IMR-90 (cell line): ENCODE measurements around the gene STRIP1. TPM values are rescaled to one million over a fixed set of nuclear protein-coding genes. Genes with fewer than 3 reads are reported as not detected.

ENCODE experiments used
- ATAC-seq: fragments of 200-7000 bp; cut with Tn5 transposase; 2 replicates; pipeline ENCODE4 v1.9.1; 2020; ENCODE audit warnings: low read depth, mild to moderate bottlenecking, moderate library complexity
- BruUV-seq: library from RNA; stranded (reverse); fragments of 400-500 nt; replicated peaks from 2 replicates; lab custom pipeline; 2021; lab: Mats Ljungman, UMichigan
- CTCF ChIA-PET: fragments of 300-600 bp; formaldehyde crosslinking; extraction: SDS; loops from one replicate; lab custom pipeline; 2021; ENCODE audit warnings: antibody characterized with exemption; lab: Yijun Ruan, JAX
- POLR2A ChIA-PET: fragments of 300-600 bp; sonication (Branson Sonifier 250); formaldehyde crosslinking; loops from one replicate; lab custom pipeline; 2022; ENCODE audit warnings: antibody characterized with exemption; ENCODE audit not compliant: unreplicated experiment; lab: Charles Lee
- DNase-seq: peaks from one replicate; pipeline ENCODE4 v3.0.0; 2013
- H2AFZ ChIP-seq: replicated peaks from 2 replicates; pipeline ENCODE3; 2013; ENCODE audit warnings: low read length, mild to moderate bottlenecking; ENCODE audit not compliant: poor library complexity
- H2AK5ac ChIP-seq: 2 replicates; pipeline ENCODE4 v1.6.1; 2013; ENCODE audit warnings: low read depth, low read length, inconsistent platforms
- H2AK9ac ChIP-seq: replicated peaks from 2 replicates; pipeline ENCODE3; 2013; ENCODE audit warnings: mild to moderate bottlenecking, low read depth, low read length, moderate library complexity; ENCODE audit not compliant: poor library complexity
- H2BK120ac ChIP-seq: 2 replicates; pipeline ENCODE4 v1.6.1; 2013; ENCODE audit warnings: low read depth, low read length, inconsistent platforms
- H2BK15ac ChIP-seq: 3 replicates; pipeline ENCODE4 v1.6.1; 2013; ENCODE audit warnings: low read depth, low read length, inconsistent platforms
- H2BK20ac ChIP-seq: 2 replicates; pipeline ENCODE4 v1.6.1; 2013; ENCODE audit warnings: low read depth, mild to moderate bottlenecking, inconsistent platforms, low read length, moderate library complexity
- H2BK5ac ChIP-seq: 2 replicates; pipeline ENCODE4 v1.6.1; 2013; ENCODE audit warnings: mild to moderate bottlenecking, low read depth, low read length, inconsistent platforms; ENCODE audit not compliant: poor library complexity, severe bottlenecking
- H3K14ac ChIP-seq: replicated peaks from 2 replicates; pipeline ENCODE4 v1.6.1; 2013; ENCODE audit warnings: low read depth, low read length, inconsistent platforms
- H3K18ac ChIP-seq: 2 replicates; pipeline ENCODE4 v1.6.1; 2013; ENCODE audit warnings: low read depth, low read length, control low read depth
- H3K23ac ChIP-seq: 2 replicates; pipeline ENCODE4 v1.6.1; 2013; ENCODE audit warnings: low read depth, low read length, inconsistent platforms
- H3K27ac ChIP-seq: 2 replicates; pipeline ENCODE4 v1.5.1; 2013; ENCODE audit warnings: mild to moderate bottlenecking, control low read depth, low read length; ENCODE audit not compliant: insufficient read depth
- H3K27me3 ChIP-seq: 2 replicates; pipeline ENCODE4 v1.6.1; 2013; ENCODE audit warnings: low read length; ENCODE audit not compliant: control insufficient read depth, insufficient read depth
- H3K36me3 ChIP-seq: 2 replicates; pipeline ENCODE4 v1.6.1; 2013; ENCODE audit warnings: low read length, mixed read lengths; ENCODE audit not compliant: control insufficient read depth, insufficient read depth
- H3K4ac ChIP-seq: 2 replicates; pipeline ENCODE4 v1.6.1; 2013; ENCODE audit warnings: low read depth, low read length, inconsistent platforms
- H3K4me1 ChIP-seq: 2 replicates; pipeline ENCODE4 v1.6.1; 2013; ENCODE audit warnings: low read length, mixed read lengths; ENCODE audit not compliant: control insufficient read depth, insufficient read depth
- H3K4me2 ChIP-seq: 2 replicates; pipeline ENCODE4 v1.6.1; 2013; ENCODE audit warnings: low read depth, mild to moderate bottlenecking, control low read depth, low read length, moderate library complexity
- H3K4me3 ChIP-seq: 2 replicates; pipeline ENCODE4 v1.5.1; 2013; ENCODE audit warnings: low read depth, mild to moderate bottlenecking, control low read depth, low read length, moderate library complexity; ENCODE audit not compliant: insufficient read depth
- H3K56ac ChIP-seq: 2 replicates; pipeline ENCODE4 v1.6.1; 2013; ENCODE audit warnings: low read length, inconsistent platforms; ENCODE audit not compliant: insufficient read depth; ENCODE audit errors: extremely low read depth
- H3K79me1 ChIP-seq, 2 experiments: 2 replicates each; pipeline ENCODE4 v1.6.1; 2013; ENCODE audit warnings: low read length in 2 of 2, inconsistent platforms in 1 of 2, low read depth in 1 of 2
- H3K9ac ChIP-seq: 2 replicates; pipeline ENCODE4 v1.6.1; 2013; ENCODE audit warnings: low read depth, low read length, control low read depth
- H3K9me1 ChIP-seq: 2 replicates; pipeline ENCODE4 v1.6.1; 2013; ENCODE audit warnings: low read length, inconsistent platforms; ENCODE audit not compliant: insufficient read depth
- H3K9me3 ChIP-seq: 2 replicates; pipeline ENCODE4 v1.6.1; 2013; ENCODE audit warnings: low read length; ENCODE audit not compliant: control insufficient read depth, insufficient read depth
- H4K20me1 ChIP-seq: 2 replicates; pipeline ENCODE4 v1.6.1; 2013; ENCODE audit warnings: low read length, inconsistent platforms; ENCODE audit not compliant: insufficient read depth
- H4K5ac ChIP-seq: 2 replicates; pipeline ENCODE4 v1.6.1; 2013; ENCODE audit warnings: mild to moderate bottlenecking, low read depth, low read length, control low read depth
- H4K8ac ChIP-seq, 2 experiments: 2 replicates each; pipeline ENCODE4 v1.6.1; 2013; ENCODE audit warnings: low read depth in 2 of 2, low read length in 2 of 2, control low read depth in 1 of 2, inconsistent platforms in 1 of 2
- H4K91ac ChIP-seq: 2 replicates; pipeline ENCODE4 v1.6.1; 2013; ENCODE audit warnings: low read depth, low read length, inconsistent platforms; ENCODE audit not compliant: insufficient read depth
- BHLHE40 ChIP-seq: fragments of 150-350 bp; IDR thresholded peaks from 2 replicates; pipeline ENCODE4 v1.6.1; 2016; ENCODE audit warnings: mild to moderate bottlenecking, low read depth, low read length
- CEBPB ChIP-seq: IDR thresholded peaks from 2 replicates; pipeline ENCODE4 v1.6.1; 2012; ENCODE audit warnings: low read depth, low read length, improper control_type of control experiment
- CHD1 ChIP-seq: IDR thresholded peaks from 2 replicates; pipeline ENCODE4 v1.6.1; 2012; ENCODE audit warnings: low read depth, low read length, improper control_type of control experiment
- FOS ChIP-seq: fragments of 150-350 bp; IDR thresholded peaks from 2 replicates; pipeline ENCODE4 v1.6.1; 2016; ENCODE audit warnings: low read depth, low read length
- MAFK ChIP-seq: IDR thresholded peaks from 2 replicates; pipeline ENCODE4 v1.6.1; 2012; ENCODE audit warnings: low read depth, low read length, improper control_type of control experiment
- MAZ ChIP-seq: IDR thresholded peaks from 2 replicates; pipeline ENCODE4 v1.6.1; 2012; ENCODE audit warnings: low read depth, mild to moderate bottlenecking, low read length, improper control_type of control experiment, moderate library complexity, borderline replicate concordance
- MXI1 ChIP-seq: IDR thresholded peaks from 2 replicates; pipeline ENCODE4 v1.6.1; 2012; ENCODE audit warnings: low read depth, mild to moderate bottlenecking, low read length, moderate library complexity, borderline replicate concordance
- NFE2L2 ChIP-seq: fragments of 150-350 bp; IDR thresholded peaks from 2 replicates; pipeline ENCODE4 v1.6.1; 2016; ENCODE audit warnings: low read depth, mild to moderate bottlenecking, low read length
- POLR2A ChIP-seq: IDR thresholded peaks from 2 replicates; pipeline ENCODE4 v1.6.1; 2012; ENCODE audit warnings: mild to moderate bottlenecking, low read depth, low read length
- RAD21 ChIP-seq: IDR thresholded peaks from 2 replicates; pipeline ENCODE4 v1.6.1; 2012; ENCODE audit warnings: low read length, improper control_type of control experiment
- RCOR1 ChIP-seq: IDR thresholded peaks from 2 replicates; pipeline ENCODE4 v1.6.1; 2012; ENCODE audit warnings: mild to moderate bottlenecking, low read length, improper control_type of control experiment; ENCODE audit not compliant: insufficient replicate concordance
- RFX5 ChIP-seq: IDR thresholded peaks from 2 replicates; pipeline ENCODE4 v1.8.0; 2012; ENCODE audit warnings: low read depth, mild to moderate bottlenecking, low read length, moderate library complexity
- SMC3 ChIP-seq: fragments of 150-350 bp; IDR thresholded peaks from 2 replicates; pipeline ENCODE4 v1.6.1; 2016; ENCODE audit warnings: low read depth, mild to moderate bottlenecking, antibody characterized with exemption, low read length, moderate library complexity
- WGBS, 2 experiments: methylation state at CpG; one replicate each; pipeline versions ENCODE4 v1.1.5 to v1.1.7; 2013; ENCODE audit warnings: missing lambda C conversion rate in 2 of 2; ENCODE audit not compliant: insufficient read length in 1 of 2; ENCODE audit errors: extremely low coverage in 2 of 2; 5-methylcytosine and 5-hydroxymethylcytosine counted together
- dilution Hi-C: fragments of 300-500 bp; cut with HindIII; formaldehyde crosslinking; loops from one replicate; pipeline ENCODE4 v1.14.3; 2018; ENCODE audit warnings: low sequenced_read_pairs; ENCODE audit not compliant: unreplicated experiment
- in situ Hi-C: fragments of 300-500 bp; cut with MboI; formaldehyde crosslinking; loops from 3 replicates; pipeline ENCODE4 v1.14.3; 2019; ENCODE audit warnings: low sequenced_read_pairs, inconsistent platforms, mixed read lengths
- intact Hi-C: fragments of 100-400 bp; cut with micrococcal nuclease; formaldehyde crosslinking; loops from 2 replicates; pipeline ENCODE4 v1.10.0; 2022
- polyA plus RNA-seq, 3 experiments: library from polyadenylated mRNA; depleted of rRNA; stranded (reverse); fragments of >200 nt; gene quantifications; 2 replicates each; pipeline ENCODE4 v1.2.3, GENCODE V29; 2012; ENCODE audit warnings: low replicate concordance in 1 of 3
- total RNA-seq: library from RNA; depleted of rRNA; stranded (reverse); fragments of >200 nt; gene quantifications from 2 replicates; pipeline ENCODE4 v1.2.3, GENCODE V29; 2012
- TF ChIP-seq, protein P1 (sequence below): fragments of 150-350 bp; IDR thresholded peaks from 2 replicates; pipeline ENCODE4 v1.6.1; 2016; ENCODE audit warnings: low read depth, mild to moderate bottlenecking, low read length, moderate library complexity, borderline replicate concordance
- TF ChIP-seq, protein P2 (sequence below): conservative IDR thresholded peaks from 2 replicates; pipeline ENCODE4 v1.5.1; 2012; ENCODE audit warnings: mild to moderate bottlenecking, low read depth, low read length, improper control_type of control experiment
- TF ChIP-seq, protein P3 (sequence below): fragments of 150-350 bp; IDR thresholded peaks from 2 replicates; pipeline ENCODE4 v1.6.1; 2017; ENCODE audit warnings: mild to moderate bottlenecking, antibody characterized with exemption, low read length, low read depth

The STRIP1 gene
- total and polyA plus RNA-seq, 2 of the 4 experiments (the other 2 are of a cell fraction): 30.4 to 33.5 TPM

DNA sequence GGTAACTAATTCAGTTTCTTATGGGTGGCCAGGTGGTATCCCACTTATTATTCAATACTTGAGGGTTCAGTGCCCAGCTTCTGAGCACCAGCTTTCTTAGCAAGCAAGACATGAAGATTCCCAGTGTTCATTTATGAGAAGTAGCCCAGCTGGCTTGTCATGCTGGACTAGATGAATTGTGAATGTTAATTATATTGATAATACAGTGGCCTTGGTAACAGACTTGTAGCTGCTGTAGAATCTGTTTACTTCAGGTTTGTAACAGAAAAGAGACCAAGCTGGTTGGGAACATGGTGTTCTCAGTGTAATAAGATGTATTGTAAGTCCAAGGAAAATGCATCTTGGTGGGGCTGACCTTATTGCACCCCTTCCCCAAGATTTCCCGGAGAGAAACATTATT is 39.8 kb upstream of the STRIP1 start:
- no CpG with 5 or more reads among the region's 1 CpG for WGBS, 2 experiments

More for the DNA sequence above, 39.8 kb upstream of the STRIP1 start:
- no peak for ATAC-seq
- dilution Hi-C loops: no loop called here
- Histone ChIP-seq H4K5ac (no peak overlapping the region), H3K4ac (no peak overlapping the region), H3K36me3 (peaks cover 8% of the 10 kb centered on the region), H3K9ac (no peak overlapping the region), H3K79me1 (peaks cover 48 to 90% of the 10 kb centered on the region in 2 experiments), H4K8ac (no peak overlapping the region), H4K20me1 (peaks cover 54% of the 10 kb centered on the region), H2BK5ac (no peak overlapping the region), H2BK20ac (no peak overlapping the region), H2AK9ac (no peak overlapping the region), H2BK120ac (no peak overlapping the region), H3K56ac (no peak overlapping the region), H2AK5ac (no peak overlapping the region), H4K91ac (no peak overlapping the region), H3K23ac (no peak overlapping the region), H3K14ac (no peak overlapping the region), H3K4me3 (no peak overlapping the region), H2BK15ac (no peak overlapping the region), H3K27me3 (no peaks in the 10 kb centered on the region), H3K4me2 (no peak overlapping the region), H3K9me1 (peaks cover 21% of the 10 kb centered on the region), H3K4me1 (peaks cover 7% of the 10 kb centered on the region), H3K18ac (no peak overlapping the region), H3K9me3 (no peaks in the 10 kb centered on the region), H2AFZ (no peak overlapping the region), H3K27ac (no peak overlapping the region)
- DNase-seq: no peak
- no TSS peak for BruUV-seq
- POLR2A ChIA-PET: no interaction called here
- TF ChIP-seq MAZ: no peak
- TF ChIP-seq, protein P1, sequence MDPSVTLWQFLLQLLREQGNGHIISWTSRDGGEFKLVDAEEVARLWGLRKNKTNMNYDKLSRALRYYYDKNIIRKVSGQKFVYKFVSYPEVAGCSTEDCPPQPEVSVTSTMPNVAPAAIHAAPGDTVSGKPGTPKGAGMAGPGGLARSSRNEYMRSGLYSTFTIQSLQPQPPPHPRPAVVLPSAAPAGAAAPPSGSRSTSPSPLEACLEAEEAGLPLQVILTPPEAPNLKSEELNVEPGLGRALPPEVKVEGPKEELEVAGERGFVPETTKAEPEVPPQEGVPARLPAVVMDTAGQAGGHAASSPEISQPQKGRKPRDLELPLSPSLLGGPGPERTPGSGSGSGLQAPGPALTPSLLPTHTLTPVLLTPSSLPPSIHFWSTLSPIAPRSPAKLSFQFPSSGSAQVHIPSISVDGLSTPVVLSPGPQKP: no peak
- TF ChIP-seq, protein P2, sequence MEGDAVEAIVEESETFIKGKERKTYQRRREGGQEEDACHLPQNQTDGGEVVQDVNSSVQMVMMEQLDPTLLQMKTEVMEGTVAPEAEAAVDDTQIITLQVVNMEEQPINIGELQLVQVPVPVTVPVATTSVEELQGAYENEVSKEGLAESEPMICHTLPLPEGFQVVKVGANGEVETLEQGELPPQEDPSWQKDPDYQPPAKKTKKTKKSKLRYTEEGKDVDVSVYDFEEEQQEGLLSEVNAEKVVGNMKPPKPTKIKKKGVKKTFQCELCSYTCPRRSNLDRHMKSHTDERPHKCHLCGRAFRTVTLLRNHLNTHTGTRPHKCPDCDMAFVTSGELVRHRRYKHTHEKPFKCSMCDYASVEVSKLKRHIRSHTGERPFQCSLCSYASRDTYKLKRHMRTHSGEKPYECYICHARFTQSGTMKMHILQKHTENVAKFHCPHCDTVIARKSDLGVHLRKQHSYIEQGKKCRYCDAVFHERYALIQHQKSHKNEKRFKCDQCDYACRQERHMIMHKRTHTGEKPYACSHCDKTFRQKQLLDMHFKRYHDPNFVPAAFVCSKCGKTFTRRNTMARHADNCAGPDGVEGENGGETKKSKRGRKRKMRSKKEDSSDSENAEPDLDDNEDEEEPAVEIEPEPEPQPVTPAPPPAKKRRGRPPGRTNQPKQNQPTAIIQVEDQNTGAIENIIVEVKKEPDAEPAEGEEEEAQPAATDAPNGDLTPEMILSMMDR: no peak
- TF ChIP-seq NFE2L2: no peak
- TF ChIP-seq RFX5: no peak
- TF ChIP-seq, protein P3, sequence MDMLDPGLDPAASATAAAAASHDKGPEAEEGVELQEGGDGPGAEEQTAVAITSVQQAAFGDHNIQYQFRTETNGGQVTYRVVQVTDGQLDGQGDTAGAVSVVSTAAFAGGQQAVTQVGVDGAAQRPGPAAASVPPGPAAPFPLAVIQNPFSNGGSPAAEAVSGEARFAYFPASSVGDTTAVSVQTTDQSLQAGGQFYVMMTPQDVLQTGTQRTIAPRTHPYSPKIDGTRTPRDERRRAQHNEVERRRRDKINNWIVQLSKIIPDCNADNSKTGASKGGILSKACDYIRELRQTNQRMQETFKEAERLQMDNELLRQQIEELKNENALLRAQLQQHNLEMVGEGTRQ: no peak
- TF ChIP-seq MAFK: no peak
- no peak for TF ChIP-seq CEBPB
- no peak for TF ChIP-seq FOS
- TF ChIP-seq POLR2A: no peak; the same call in 1 of the 2 replicates
- no peak for TF ChIP-seq CHD1
- TF ChIP-seq SMC3: no peak
- TF ChIP-seq RCOR1: no peak
- no peak for TF ChIP-seq MXI1
- TF ChIP-seq BHLHE40: no peak
- no peak for TF ChIP-seq RAD21
- in situ Hi-C loops: no loop called here
- CTCF ChIA-PET: interaction anchor here (1.4 to 2.0 kb wide), 2 partner anchors 17 to 221 kb away, joined by 3 to 5 read pairs; no protein-coding TSS in a partner anchor
- intact Hi-C loops: no loop called here
